Mucosa of rectum (tissue), 2 donors: ENCODE measurements around the gene CPSF2.
"Not testable (repeated sequence)": the region's sequence is repeated elsewhere in the genome, so short reads cannot be mapped to it uniquely, and the experiment has no call there.

Experiments
- H3K27ac ChIP-seq, 2 donors: one replicate each; pipeline ENCODE4 v1.7.0; 2013; ENCODE audit warnings: inconsistent platforms in 2 of 2, low read depth in 2 of 2, low read length in 2 of 2
- H3K27me3 ChIP-seq, 2 donors: one replicate each; pipeline ENCODE4 v1.7.0; 2013; ENCODE audit warnings: low read length in 2 of 2; ENCODE audit not compliant: control insufficient read depth in 2 of 2, insufficient read depth in 2 of 2
- H3K36me3 ChIP-seq, 2 donors: one replicate each; pipeline ENCODE4 v1.7.0; 2013; ENCODE audit warnings: low read length in 2 of 2; ENCODE audit not compliant: control insufficient read depth in 2 of 2, insufficient read depth in 2 of 2
- H3K4me1 ChIP-seq, 2 donors: one replicate each; pipeline ENCODE4 v1.7.0; 2013; ENCODE audit warnings: low read length in 2 of 2, mild to moderate bottlenecking in 1 of 2; ENCODE audit not compliant: control insufficient read depth in 2 of 2, insufficient read depth in 2 of 2
- H3K4me3 ChIP-seq, 2 donors: one replicate each; pipeline ENCODE4 v1.7.0; 2013; ENCODE audit warnings: low read length in 2 of 2
- H3K9ac ChIP-seq, 2 donors: one replicate each; pipeline ENCODE4 v1.7.0; 2013; ENCODE audit warnings: low read length in 2 of 2, low read depth in 1 of 2, mild to moderate bottlenecking in 1 of 2
- H3K9me3 ChIP-seq, 2 donors: one replicate each; pipeline ENCODE4 v1.7.0; 2013; ENCODE audit warnings: low read length in 2 of 2; ENCODE audit not compliant: control insufficient read depth in 2 of 2
- donor health status: healthy.
- donor health status: Normal muscosa, but diverticular disease.

CPSF2 gene

GRCh38 chr14:92190768-92191167, 69.0 kb downstream of the CPSF2 start:
- Histone ChIP-seq H3K27me3 (no peaks in the 10 kb centered on the region), H3K9ac (no peak overlapping the region), H3K9me3 (no peaks in the 10 kb centered on the region), H3K27ac (no peak overlapping the region), H3K4me1 (no peaks in the 10 kb centered on the region), H3K4me3 (no peak overlapping the region), H3K36me3 (no peaks in the 10 kb centered on the region)

GRCh38 chr14:92198804-92199203, 77.0 kb downstream of the CPSF2 start:
- H3K27ac ChIP-seq = no peak overlapping the region
- H3K27me3 ChIP-seq = peaks cover 0 to 3% of the 10 kb centered on the region in 2 donors
- no peaks in the 10 kb centered on the region for H3K9me3 ChIP-seq
- no peak overlapping the region for H3K9ac ChIP-seq
- no peak overlapping the region for H3K4me3 ChIP-seq
- no peaks in the 10 kb centered on the region for H3K36me3 ChIP-seq
- H3K4me1 ChIP-seq = no peaks in the 10 kb centered on the region

DNA sequence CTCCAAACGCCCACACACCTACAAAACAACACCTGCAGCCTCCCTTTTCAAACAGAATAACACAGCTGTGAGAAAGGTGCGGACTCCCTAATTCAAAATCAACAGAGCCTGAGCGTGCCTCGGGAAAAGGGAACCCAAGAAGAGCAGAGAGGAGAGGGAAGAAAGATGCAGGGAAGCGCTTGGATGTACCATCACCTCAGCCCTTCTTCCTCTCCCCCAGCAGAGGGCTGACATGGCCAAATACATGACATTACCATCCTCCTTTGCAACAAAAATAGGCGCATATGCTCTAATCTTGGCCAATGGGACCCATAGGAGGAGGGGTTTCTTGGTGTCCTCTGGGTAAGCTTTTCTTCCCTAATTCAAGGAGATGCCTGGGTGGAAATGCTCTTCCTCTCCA, 78.0 kb downstream of the CPSF2 start:
- H3K4me1 ChIP-seq = no peaks in the 10 kb centered on the region
- no peaks in the 10 kb centered on the region for H3K9me3 ChIP-seq
- no peak overlapping the region for H3K9ac ChIP-seq
- H3K27me3 ChIP-seq = peaks cover 0 to 3% of the 10 kb centered on the region in 2 donors
- H3K4me3 ChIP-seq = no peak overlapping the region
- no peaks in the 10 kb centered on the region for H3K36me3 ChIP-seq
- H3K27ac ChIP-seq = no peak overlapping the region

GRCh38 chr14:92203116-92203515, 81.3 kb downstream of the CPSF2 start:
- H3K36me3 ChIP-seq = no peaks in the 10 kb centered on the region
- H3K9me3 ChIP-seq = no peaks in the 10 kb centered on the region
- H3K27me3 ChIP-seq = peaks cover 0 to 3% of the 10 kb centered on the region in 2 donors
- H3K27ac ChIP-seq = no peak overlapping the region
- H3K9ac ChIP-seq = no peak overlapping the region
- H3K4me3 ChIP-seq = no peak overlapping the region
- peaks cover 0 to 2% of the 10 kb centered on the region in 2 donors for H3K4me1 ChIP-seq

DNA sequence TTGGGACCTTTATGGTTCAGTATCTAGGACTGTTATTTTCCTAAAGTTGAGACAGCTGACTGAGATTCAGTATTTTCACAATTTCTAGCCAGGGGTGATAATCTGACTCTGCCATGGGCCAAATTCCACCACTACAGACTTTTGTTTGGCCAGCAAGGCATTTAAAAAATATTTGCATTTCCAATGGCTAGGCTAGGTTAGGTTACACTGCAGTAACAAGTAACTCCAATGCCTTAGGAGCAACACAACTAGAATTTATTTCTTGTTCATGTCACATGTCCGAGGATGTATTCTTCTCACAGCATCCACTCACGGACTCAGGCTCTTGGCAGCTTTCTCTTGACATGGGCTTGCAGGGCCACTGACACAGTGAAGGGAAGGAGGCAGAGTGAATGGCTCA, 83.0 kb downstream of the CPSF2 start:
- H3K27me3 ChIP-seq = no peaks in the 10 kb centered on the region
- H3K9ac ChIP-seq = no peak overlapping the region
- no peak overlapping the region for H3K4me3 ChIP-seq
- no peaks in the 10 kb centered on the region for H3K9me3 ChIP-seq
- H3K36me3 ChIP-seq = no peaks in the 10 kb centered on the region
- H3K4me1 ChIP-seq = peaks cover 0 to 2% of the 10 kb centered on the region in 2 donors
- no peak overlapping the region for H3K27ac ChIP-seq

DNA sequence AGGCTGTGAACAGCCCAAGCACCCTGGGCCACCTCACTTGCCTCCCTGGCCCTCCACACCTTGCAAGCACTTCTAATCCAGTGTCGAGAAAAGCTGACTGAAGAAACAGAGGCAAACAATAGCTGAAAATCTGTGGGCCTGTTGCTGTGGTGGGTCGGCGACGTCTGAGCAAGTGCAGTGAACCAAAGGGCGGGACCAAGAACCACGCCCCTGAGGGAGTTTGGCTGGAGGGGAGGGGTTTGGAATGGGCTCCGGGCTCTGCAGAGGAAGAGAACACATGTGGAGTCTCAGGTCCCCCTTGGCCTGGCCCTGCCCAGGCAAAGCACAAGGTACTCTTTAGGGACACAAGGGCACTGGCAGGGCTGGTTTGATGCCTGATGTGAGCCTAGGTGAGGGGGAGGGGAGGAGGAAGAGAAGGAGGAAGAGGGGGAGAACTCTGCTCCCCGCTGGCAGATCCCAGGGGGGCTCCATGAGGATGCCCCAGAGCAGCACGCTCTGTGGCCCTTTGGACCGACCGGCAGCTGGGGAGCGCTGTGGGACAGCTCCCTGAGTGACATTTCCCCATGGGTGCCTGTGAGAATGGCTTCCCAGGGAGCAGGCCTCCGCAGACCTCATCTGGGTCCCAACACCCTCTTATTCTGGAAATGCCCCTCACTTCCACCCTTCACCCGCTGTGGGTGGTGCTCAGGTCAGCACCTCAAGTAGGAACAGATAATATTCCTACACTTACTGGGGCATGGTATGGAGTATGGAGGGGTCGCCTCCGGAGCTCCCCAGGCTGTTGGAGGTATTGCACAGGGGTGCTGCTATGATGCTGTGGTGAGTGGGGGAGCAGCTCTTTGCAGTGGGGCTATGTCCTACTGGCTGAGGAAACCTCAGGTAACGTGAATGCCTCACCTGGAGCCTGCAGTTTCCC, 85.5 kb downstream of the CPSF2 start:
- Histone ChIP-seq H3K9ac (no peak overlapping the region), H3K4me3 (no peak overlapping the region), H3K27ac (no peak overlapping the region), H3K4me1 (peaks cover 0 to 2% of the 10 kb centered on the region in 2 donors), H3K9me3 (no peaks in the 10 kb centered on the region), H3K36me3 (no peaks in the 10 kb centered on the region), H3K27me3 (no peaks in the 10 kb centered on the region)

DNA sequence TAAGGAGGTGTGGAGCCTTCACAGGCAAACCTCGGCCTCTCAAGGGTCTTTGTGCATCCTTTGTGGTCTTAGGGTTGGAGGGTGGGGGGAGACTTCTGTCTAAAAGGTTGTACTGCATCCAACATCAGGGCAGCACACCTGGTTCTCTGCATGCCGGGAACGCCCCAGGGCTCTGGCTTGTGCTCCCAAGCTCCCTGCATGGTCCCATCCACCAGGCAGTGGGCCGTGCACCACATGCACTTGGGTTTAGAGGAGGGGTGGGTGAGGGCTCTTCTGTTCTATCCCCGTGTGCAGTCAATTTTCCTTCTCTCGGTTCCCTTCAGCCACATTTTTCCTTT, 86.1 kb downstream of the CPSF2 start:
- Histone ChIP-seq H3K36me3 (no peaks in the 10 kb centered on the region), H3K9ac (no peak overlapping the region), H3K27ac (no peak overlapping the region), H3K27me3 (no peaks in the 10 kb centered on the region), H3K4me1 (peaks cover 0 to 2% of the 10 kb centered on the region in 2 donors), H3K4me3 (no peak overlapping the region), H3K9me3 (no peaks in the 10 kb centered on the region)

- Histone ChIP-seq H3K9ac (no peak overlapping the region), H3K36me3 (no peaks in the 10 kb centered on the region), H3K27ac (no peak overlapping the region), H3K9me3 (no peaks in the 10 kb centered on the region), H3K4me1 (peaks cover 0 to 2% of the 10 kb centered on the region in 2 donors), H3K4me3 (no peak overlapping the region), H3K27me3 (no peaks in the 10 kb centered on the region)
Observed at GRCh38 chr14:92209141-92209540, 87.4 kb downstream of the CPSF2 start.

GRCh38 chr14:92213125-92213524, 91.4 kb downstream of the CPSF2 start:
- not testable (repeated sequence) for H3K36me3 ChIP-seq, H3K9ac ChIP-seq, H3K4me1 ChIP-seq, H3K27ac ChIP-seq, H3K4me3 ChIP-seq, H3K27me3 ChIP-seq, H3K9me3 ChIP-seq

GRCh38 chr14:92215579-92215978, 93.8 kb downstream of the CPSF2 start:
- Histone ChIP-seq H3K4me3 (no peak overlapping the region), H3K36me3 (no peaks in the 10 kb centered on the region), H3K9ac (no peak overlapping the region), H3K27ac (no peak overlapping the region), H3K9me3 (no peaks in the 10 kb centered on the region), H3K27me3 (no peaks in the 10 kb centered on the region), H3K4me1 (no peaks in the 10 kb centered on the region)
